Ammon's horn (tissue), 1 donor: ENCODE data around the gene UPP2.

ENCODE experiments used
- DNase-seq: peaks from one replicate; pipeline ENCODE4 v3.0.0-alpha.2; 2016; ENCODE audit warnings: low spot score

Gene UPP2

GRCh38 chr2:158140201-158140600, 38.5 kb downstream of the UPP2 start:
- no peak for DNase-seq

GRCh38 chr2:158142165-158142564, 40.5 kb downstream of the UPP2 start:
- DNase-seq = no peak

GRCh38 chr2:158142568-158143332, 41.1 kb downstream of the UPP2 start:
- no peak for DNase-seq

- DNase-seq = no peak
These were observed 42.2 kb downstream of the UPP2 start for GRCh38 chr2:158143703-158144360.

- no peak for DNase-seq
These were observed 43.4 kb downstream of the UPP2 start for GRCh38 chr2:158144914-158145625.

- DNase-seq = no peak
These were observed 51.8 kb downstream of the UPP2 start for GRCh38 chr2:158153270-158154015.

- no peak for DNase-seq
These were observed 52.9 kb downstream of the UPP2 start for GRCh38 chr2:158154596-158154995.

GRCh38 chr2:158172719-158173118, 71.0 kb downstream of the UPP2 start:
- DNase-seq = no peak

GRCh38 chr2:158174495-158174894, 72.8 kb downstream of the UPP2 start:
- no peak for DNase-seq

GRCh38 chr2:158174956-158175355, 73.3 kb downstream of the UPP2 start:
- no peak for DNase-seq

- no peak for DNase-seq
These were observed 77.0 kb downstream of the UPP2 start for GRCh38 chr2:158178646-158179045.

GRCh38 chr2:158179660-158180059, 78.0 kb downstream of the UPP2 start:
- peak; percentile 39 for DNase-seq

- no peak for DNase-seq
These were observed 79.5 kb downstream of the UPP2 start for GRCh38 chr2:158181171-158181570.

- no peak for DNase-seq
These were observed 81.1 kb downstream of the UPP2 start for GRCh38 chr2:158182676-158183295.

- DNase-seq = peak; percentile 68
These were observed 82.3 kb downstream of the UPP2 start for GRCh38 chr2:158184001-158184400.

- DNase-seq = no peak
These were observed 83.1 kb downstream of the UPP2 start for GRCh38 chr2:158184556-158185343.
